Subcutaneous abdominal adipose tissue (tissue), 5 donors: Measurements from ENCODE around the gene FKTN.

Experiments used
- H3K27ac ChIP-seq: one replicate; pipeline ENCODE4 v1.7.0; 2013; ENCODE audit warnings: low read depth, mild to moderate bottlenecking, inconsistent platforms, low read length, moderate library complexity
- H3K27me3 ChIP-seq, 5 donors: one replicate each; pipeline ENCODE4 v1.7.0; 2013; ENCODE audit warnings: low read length in 5 of 5, inconsistent platforms in 1 of 5; ENCODE audit not compliant: control insufficient read depth in 5 of 5, insufficient read depth in 4 of 5
- H3K36me3 ChIP-seq, 5 donors: one replicate each; pipeline ENCODE4 v1.7.0; 2013; ENCODE audit warnings: low read length in 5 of 5; ENCODE audit not compliant: control insufficient read depth in 5 of 5, insufficient read depth in 5 of 5
- H3K4me1 ChIP-seq, 5 donors: one replicate each; pipeline ENCODE4 v1.7.0; 2013; ENCODE audit warnings: low read length in 5 of 5, mild to moderate bottlenecking in 3 of 5, moderate library complexity in 1 of 5; ENCODE audit not compliant: control insufficient read depth in 5 of 5, insufficient read depth in 5 of 5
- H3K4me3 ChIP-seq, 5 donors: one replicate each; pipeline ENCODE4 v1.7.0; 2013; ENCODE audit warnings: low read length in 5 of 5, low read depth in 1 of 5
- H3K9ac ChIP-seq, 5 donors: one replicate each; pipeline ENCODE4 v1.7.0; 2013; ENCODE audit warnings: low read length in 5 of 5, mild to moderate bottlenecking in 4 of 5, moderate library complexity in 3 of 5
- H3K9me3 ChIP-seq, 5 donors: one replicate each; pipeline ENCODE4 v1.7.0; 2013; ENCODE audit warnings: low read length in 5 of 5; ENCODE audit not compliant: control insufficient read depth in 5 of 5
- donor health status: healthy.
- donor health status: healthy.
- donor health status: healthy.
- donor health status: healthy.
- donor health status: healthy.

The FKTN gene

GRCh38 chr9:105656131-105656921 lies 98.4 kb downstream of the FKTN start:
- Histone ChIP-seq H3K36me3 (no peaks in the 10 kb centered on the region), H3K27ac (no peak overlapping the region), H3K9ac (peak overlapping the region in 1 of 5 donors; percentile 64), H3K27me3 (peaks cover 13 to 22% (median 16%) of the 10 kb centered on the region in 5 donors), H3K4me3 (peak overlapping the region; percentile 37 to 66 (median 60)), H3K4me1 (peaks cover 0 to 13% (median 11%) of the 10 kb centered on the region in 5 donors), H3K9me3 (no peaks in the 10 kb centered on the region)

- no peak overlapping the region for H3K9ac ChIP-seq
- no peak overlapping the region for H3K27ac ChIP-seq
- H3K4me3 ChIP-seq: no peak overlapping the region
- no peaks in the 10 kb centered on the region for H3K36me3 ChIP-seq
- peaks cover 13 to 22% (median 16%) of the 10 kb centered on the region in 5 donors for H3K27me3 ChIP-seq
- H3K4me1 ChIP-seq: peaks cover 0 to 13% (median 11%) of the 10 kb centered on the region in 5 donors
- H3K9me3 ChIP-seq: no peaks in the 10 kb centered on the region
Measured at GRCh38 chr9:105658351-105658750, 100.4 kb downstream of the FKTN start.

GRCh38 chr9:105661011-105661410 lies 103.1 kb downstream of the FKTN start:
- Histone ChIP-seq H3K4me3 (no peak overlapping the region), H3K27me3 (peaks cover 10 to 15% (median 13%) of the 10 kb centered on the region in 5 donors), H3K9ac (no peak overlapping the region), H3K4me1 (peaks cover 0 to 10% (median 8%) of the 10 kb centered on the region in 5 donors), H3K36me3 (no peaks in the 10 kb centered on the region), H3K27ac (no peak overlapping the region), H3K9me3 (no peaks in the 10 kb centered on the region)

GRCh38 chr9:105662184-105663104 lies 104.5 kb downstream of the FKTN start, which contains the start of gene TAL2:
TAL2 (plus strand) TSS chr9:105662457; CDS start chr9:105662497, 40 bp downstream.
- Histone ChIP-seq H3K36me3 (no peaks in the 10 kb centered on the region), H3K27me3 (peaks cover under 1 to 5% (median 2%) of the 10 kb centered on the region in 5 donors), H3K4me3 (no peak within 1 kb of the TSS), H3K4me1 (no peaks in the 10 kb centered on the region), H3K9ac (no peak within 1 kb of the TSS), H3K9me3 (no peaks in the 10 kb centered on the region), H3K27ac (no peak within 1 kb of the TSS)

- Histone ChIP-seq H3K9ac (no peak overlapping the region), H3K27ac (no peak overlapping the region), H3K9me3 (no peaks in the 10 kb centered on the region), H3K4me1 (no peaks in the 10 kb centered on the region), H3K27me3 (peaks cover 0 to 4% (median 0%) of the 10 kb centered on the region in 5 donors), H3K36me3 (no peaks in the 10 kb centered on the region), H3K4me3 (no peak overlapping the region)
Measured at GRCh38 chr9:105663914-105664313, 106.0 kb downstream of the FKTN start.

GRCh38 chr9:105667867-105668266 lies 109.9 kb downstream of the FKTN start:
- H3K4me1 ChIP-seq: no peaks in the 10 kb centered on the region
- H3K4me3 ChIP-seq: no peak overlapping the region
- H3K27ac ChIP-seq: no peak overlapping the region
- H3K9ac ChIP-seq: no peak overlapping the region
- H3K27me3 ChIP-seq: peaks cover 0 to 4% (median 0%) of the 10 kb centered on the region in 5 donors
- no peaks in the 10 kb centered on the region for H3K36me3 ChIP-seq
- no peaks in the 10 kb centered on the region for H3K9me3 ChIP-seq

- no peaks in the 10 kb centered on the region for H3K9me3 ChIP-seq
Measured at GRCh38 chr9:105670315-105670714, 112.4 kb downstream of the FKTN start.

GRCh38 chr9:105670775-105671174 lies 112.8 kb downstream of the FKTN start:
- H3K4me3 ChIP-seq: no peak overlapping the region

More at GRCh38 chr9:105670315-105670714, 112.4 kb downstream of the FKTN start:
- Histone ChIP-seq H3K4me3 (no peak overlapping the region), H3K27ac (no peak overlapping the region), H3K27me3 (peaks cover 0 to 4% (median 0%) of the 10 kb centered on the region in 5 donors), H3K4me1 (no peaks in the 10 kb centered on the region), H3K9ac (no peak overlapping the region), H3K36me3 (no peaks in the 10 kb centered on the region)

GRCh38 chr9:105672711-105673234 lies 114.8 kb downstream of the FKTN start:
- H3K36me3 ChIP-seq: no peaks in the 10 kb centered on the region
- peaks cover 0 to 4% (median 0%) of the 10 kb centered on the region in 5 donors for H3K27me3 ChIP-seq
- no peak overlapping the region for H3K27ac ChIP-seq
- H3K9me3 ChIP-seq: no peaks in the 10 kb centered on the region
- no peak overlapping the region for H3K9ac ChIP-seq
- H3K4me3 ChIP-seq: no peak overlapping the region
- H3K4me1 ChIP-seq: no peaks in the 10 kb centered on the region

More at GRCh38 chr9:105670775-105671174, 112.8 kb downstream of the FKTN start:
- Histone ChIP-seq H3K4me1 (no peaks in the 10 kb centered on the region), H3K36me3 (no peaks in the 10 kb centered on the region), H3K27me3 (peaks cover 0 to 4% (median 0%) of the 10 kb centered on the region in 5 donors), H3K27ac (no peak overlapping the region), H3K9me3 (no peaks in the 10 kb centered on the region), H3K9ac (no peak overlapping the region)
